Endometrium (tissue), 2 donors: Measurements from ENCODE around the gene PABPN1L.
"Not testable (repeated sequence)": the region's sequence is repeated elsewhere in the genome, so short reads cannot be mapped to it uniquely, and the experiment has no call there.

Experiments used
- FAIRE-seq: peaks from 2 replicates; lab custom pipeline; 2012; peaks lifted over from hg19 to GRCh38; lab: Jason Lieb, UNC
- donor health status: control.
- donor health status: control.

Gene PABPN1L

DNA sequence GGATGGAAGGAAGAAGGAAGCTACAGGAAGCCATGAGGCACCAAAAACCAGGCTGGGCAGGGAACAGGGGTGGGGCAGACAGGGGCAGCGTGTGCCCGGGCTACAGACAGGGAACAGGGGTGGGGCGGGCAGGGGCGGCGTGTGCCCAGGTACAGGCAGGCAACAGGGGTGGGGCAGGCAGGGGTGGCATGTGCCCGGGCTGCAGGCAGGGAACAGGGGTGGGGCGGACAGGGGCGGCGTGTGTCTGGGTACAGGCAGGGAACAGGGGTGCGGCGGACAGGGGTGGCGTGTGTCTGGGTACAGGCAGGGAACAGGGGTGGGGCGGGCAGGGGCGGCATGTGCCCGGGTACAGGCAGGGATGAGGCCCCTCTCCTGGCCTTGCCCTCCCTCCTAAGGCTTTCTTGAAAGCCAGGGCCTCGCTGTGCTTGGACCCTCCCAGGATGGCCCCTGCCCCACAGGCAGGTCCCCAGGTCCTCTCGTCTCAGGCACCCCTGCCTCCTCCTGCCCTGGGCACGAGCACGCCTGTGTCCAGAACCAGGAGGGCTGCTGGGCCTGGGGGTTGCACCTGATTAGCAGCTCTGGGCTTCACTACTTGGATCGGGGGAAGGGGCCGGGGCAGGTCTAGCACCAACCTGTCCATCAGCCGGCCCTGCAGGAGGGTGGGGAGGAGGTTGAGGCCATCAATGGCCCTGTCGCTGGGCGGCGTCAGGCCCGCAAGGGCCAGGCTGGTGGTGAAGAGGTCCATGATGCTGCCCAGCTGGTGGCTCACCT, 40.2 kb downstream of the PABPN1L start:
- FAIRE-seq = no peak

DNA sequence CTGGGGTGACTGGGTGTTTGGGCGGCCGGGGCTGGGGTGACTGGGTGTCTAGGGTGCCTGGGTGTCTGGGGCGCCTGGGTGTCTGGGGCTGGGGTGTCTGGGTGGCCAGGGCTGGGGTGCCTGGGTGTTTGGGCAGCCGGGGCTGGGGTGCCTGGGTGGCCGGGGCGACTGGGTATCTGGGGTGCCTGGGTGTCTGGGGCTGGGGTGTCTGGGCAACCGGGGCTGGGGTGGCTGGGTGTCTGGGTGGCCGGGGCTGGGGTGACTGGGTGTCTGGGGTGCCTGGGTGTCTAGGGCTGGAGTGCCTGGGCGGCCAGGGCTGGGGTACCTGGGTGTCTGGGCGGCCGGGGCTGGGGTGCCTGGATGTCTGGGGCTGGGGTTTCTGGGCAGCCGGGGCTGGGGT, 41.3 kb downstream of the PABPN1L start:
- no peak for FAIRE-seq

DNA sequence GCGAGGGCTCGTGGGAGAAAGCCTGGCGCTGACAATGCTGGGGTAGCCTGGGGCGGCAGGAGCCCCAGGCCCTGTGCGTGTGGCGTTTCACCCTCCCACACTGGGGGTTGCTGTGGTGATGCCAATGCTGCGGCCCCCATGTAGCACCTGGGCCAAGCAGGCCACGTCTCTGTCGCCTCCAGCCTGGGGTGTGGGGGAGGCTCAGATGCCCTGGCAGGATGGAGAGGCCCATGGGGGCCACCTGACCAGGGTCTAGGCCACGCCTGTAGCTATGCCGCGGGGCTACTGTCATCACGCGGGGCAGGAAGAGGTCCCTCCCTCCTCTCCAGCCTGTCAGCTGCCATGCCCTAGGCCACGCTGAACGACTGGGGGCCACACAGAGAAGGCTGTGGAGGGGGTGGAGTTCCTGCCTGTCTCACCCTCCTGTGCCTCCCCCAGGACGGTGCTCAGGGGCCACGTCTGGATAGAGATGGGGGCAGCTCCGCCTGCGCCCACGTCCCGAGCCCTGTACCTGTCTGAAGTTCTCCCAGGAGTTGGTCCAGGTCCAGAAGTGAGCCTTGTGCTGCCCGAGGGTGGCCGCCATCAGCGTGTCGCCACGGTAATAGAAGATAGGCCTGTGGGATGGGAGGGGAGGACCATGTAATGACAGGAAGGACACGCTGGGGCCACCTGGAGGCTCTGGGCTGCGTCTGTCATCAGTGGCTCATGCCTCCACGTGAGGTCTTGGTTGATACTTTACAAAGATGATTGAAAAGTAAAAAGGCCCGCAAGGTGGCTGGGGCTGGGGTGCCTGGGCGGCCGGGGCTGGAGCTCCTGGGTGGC, 42.0 kb downstream of the PABPN1L start:
- FAIRE-seq = no peak

DNA sequence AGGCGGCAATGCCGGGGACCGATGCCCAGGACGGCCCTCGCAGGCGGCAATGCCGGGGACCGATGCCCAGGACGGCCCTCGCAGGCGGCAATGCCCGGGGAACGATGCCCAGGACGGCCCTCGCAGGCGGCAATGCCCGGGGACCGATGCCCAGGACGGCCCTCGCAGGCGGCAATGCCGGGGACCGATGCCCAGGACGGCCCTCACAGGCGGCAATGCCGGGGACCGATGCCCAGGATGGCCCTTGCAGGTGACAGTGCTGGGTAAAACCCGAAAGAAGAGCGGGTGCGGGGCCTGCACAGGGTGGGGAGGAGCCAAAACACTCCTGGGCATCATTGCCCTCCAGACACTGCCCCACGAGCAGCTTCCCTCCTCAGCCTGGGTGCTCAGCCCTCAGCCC, 42.8 kb downstream of the PABPN1L start:
- not testable (repeated sequence) for FAIRE-seq

DNA sequence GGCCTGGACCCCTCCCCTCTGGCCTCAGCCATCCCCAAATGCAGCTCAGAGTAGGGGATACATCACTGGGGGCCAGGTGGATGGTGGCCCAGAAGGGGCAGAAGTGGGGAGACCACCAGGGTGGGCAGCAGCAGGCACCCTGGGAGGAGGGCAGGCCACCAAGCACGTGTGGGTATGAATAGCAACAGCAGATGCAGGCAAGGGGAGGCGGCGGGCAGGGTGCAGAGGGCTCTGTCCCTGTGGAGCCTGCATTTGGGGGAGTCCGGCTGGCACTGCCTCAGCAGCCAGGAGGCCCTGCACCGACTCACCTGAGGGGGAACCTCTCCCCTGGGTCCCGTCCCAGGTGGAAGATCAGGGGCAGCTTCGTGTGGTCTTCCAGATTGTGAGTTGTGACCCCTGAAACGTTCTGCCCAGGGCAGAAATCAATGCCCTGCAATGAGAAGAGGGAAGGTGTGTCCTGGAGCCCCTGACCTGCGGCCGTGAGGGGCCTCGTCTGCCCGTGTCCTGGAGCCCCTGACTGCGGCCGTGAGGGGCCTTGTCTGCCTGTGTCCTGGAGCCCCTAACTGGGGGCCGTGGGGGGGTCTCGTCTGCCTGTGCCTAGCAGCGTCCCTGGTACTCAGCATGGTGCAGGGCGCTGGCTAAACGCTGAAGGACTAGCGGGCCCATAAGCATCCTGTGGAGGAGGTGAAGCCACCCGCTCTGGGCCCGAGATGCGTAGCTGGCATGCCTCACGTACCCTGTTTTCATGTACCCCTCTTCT, 44.0 kb downstream of the PABPN1L start:
- no peak for FAIRE-seq

DNA sequence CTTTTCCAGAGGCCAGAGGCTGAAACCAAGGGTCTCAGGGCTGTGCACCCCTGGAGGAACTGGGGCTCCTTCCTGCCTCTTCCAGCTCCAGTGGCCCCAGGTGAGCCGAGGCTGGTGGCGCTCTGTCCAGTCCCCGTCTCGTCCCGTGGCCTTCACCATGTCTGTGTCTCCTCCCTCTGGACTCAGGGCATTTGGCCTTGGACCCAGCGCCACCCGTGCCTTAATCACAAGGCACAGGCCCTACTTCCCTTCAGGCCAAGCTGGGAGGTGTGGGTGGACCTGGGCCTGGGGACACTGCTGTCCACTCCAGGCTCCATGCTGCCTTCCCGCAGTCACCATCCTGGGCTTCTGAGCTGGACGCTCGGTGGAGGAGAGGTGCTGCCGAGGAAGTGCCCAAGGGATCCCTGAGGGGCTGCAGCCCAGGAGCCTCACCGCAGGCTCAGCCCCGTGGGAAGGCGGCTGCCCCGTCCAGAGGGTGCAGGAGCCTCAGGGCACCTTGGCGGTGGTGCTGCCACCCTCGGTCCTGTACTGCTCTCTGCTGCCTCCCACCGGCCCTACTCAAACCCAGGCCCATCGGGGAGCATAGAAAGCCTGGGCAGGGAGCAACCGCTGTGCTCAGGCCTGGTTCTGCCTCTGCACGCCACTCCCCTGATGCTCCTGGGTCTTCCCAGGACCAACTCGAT, 45.2 kb downstream of the PABPN1L start:
- FAIRE-seq = no peak

DNA sequence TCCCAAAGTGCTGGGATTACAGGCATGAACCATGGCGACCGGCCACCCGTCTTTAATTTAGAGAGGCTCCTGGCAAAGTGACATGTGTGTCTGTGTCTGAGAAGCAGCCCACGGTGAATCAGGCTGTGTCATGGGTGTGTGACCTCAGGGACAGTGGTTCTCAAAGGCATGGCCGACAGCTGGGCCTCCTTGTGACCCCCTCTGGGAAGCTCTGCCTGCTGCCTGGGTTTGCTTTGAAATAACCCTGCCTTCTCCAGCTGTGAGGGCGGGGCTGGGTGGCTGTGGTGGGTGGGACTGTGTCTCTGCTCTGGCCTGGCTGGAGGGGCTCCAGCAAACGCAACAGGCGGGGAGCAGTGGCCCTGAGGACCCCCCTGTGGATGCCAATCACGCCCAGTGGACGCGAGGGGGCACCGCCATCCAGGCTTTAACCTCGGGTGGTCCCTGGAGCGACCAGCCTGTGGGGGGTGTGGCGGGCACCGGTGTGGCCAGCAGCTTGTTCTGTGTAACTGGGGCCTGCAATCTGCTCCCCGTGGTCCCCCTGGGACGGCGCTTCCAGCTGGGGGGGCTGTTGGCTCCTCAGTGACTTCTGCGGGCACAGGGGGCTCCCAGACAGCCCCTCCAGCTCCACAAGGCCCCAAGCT, 46.0 kb downstream of the PABPN1L start:
- no peak for FAIRE-seq

DNA sequence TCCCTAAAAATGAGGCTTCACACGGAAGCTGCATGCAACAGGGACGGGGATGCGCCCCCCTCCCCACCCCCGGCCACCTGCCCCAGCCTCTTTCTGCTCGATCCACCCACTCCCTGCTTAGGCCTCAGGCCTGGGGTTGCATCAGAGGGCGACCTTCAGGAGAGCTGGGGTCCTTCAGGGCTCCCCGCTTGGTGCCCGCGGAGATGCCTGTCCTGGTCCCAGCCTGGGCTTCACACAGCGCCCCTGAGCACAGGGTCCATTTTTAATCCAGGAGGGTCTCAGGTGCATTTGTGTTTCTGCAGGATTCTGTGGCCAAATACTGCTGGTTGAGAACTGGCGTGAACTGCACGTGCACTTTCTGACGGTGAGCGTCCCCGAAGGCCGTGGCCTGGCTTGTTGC, 47.3 kb downstream of the PABPN1L start:
- FAIRE-seq = no peak

DNA sequence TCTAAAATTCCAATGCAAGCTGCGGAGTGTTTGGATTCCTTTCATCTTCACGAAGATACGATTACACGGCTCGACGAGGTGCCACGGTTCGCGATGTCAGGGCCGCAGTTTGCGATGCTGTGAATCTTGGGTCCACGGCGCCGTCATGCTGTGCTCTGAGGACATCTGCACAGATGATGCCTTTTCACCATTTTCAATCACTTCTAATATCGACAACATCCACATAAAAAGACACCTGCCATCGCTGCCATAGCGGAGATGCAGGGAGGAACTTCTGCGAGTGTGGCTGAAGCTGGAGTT, 47.9 kb downstream of the PABPN1L start:
- FAIRE-seq = no peak

DNA sequence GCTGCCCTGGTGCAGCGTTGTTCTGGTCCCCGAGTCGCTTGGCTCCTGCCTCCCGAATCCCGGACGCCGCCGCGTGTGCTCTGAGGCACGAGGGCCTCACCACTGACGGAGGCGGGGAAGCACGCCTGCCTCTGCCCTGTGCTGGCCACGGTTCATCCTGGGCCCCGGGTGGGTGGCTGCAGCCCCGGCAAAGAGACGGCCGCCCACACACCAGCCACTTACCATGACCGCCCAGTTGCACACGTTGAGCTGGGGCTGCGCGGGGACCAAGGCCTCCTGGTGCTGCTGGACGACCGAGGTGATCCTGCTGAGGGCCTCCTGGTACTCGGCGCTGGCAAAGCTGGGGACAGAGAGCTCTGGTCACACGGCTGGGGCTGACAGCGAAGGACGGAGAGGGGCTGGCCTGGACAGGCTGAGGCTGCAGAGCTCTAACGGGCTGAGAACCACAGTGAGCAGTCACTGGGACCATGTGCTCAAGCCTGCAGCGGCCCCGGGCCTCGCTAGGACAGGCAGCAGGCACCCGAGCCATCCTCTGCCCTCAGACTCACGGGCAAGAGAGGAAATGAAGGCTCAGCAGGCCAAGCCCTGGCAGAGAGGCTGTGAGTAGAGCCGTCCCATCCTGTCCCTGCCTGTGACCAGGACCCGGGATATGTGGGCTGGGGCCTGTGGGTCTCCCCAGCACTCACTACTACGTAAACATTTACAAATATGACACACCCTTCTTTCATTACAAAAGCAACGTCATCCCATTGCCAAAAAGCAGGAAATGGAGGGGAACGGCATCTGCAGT, 48.5 kb downstream of the PABPN1L start:
- no peak for FAIRE-seq

DNA sequence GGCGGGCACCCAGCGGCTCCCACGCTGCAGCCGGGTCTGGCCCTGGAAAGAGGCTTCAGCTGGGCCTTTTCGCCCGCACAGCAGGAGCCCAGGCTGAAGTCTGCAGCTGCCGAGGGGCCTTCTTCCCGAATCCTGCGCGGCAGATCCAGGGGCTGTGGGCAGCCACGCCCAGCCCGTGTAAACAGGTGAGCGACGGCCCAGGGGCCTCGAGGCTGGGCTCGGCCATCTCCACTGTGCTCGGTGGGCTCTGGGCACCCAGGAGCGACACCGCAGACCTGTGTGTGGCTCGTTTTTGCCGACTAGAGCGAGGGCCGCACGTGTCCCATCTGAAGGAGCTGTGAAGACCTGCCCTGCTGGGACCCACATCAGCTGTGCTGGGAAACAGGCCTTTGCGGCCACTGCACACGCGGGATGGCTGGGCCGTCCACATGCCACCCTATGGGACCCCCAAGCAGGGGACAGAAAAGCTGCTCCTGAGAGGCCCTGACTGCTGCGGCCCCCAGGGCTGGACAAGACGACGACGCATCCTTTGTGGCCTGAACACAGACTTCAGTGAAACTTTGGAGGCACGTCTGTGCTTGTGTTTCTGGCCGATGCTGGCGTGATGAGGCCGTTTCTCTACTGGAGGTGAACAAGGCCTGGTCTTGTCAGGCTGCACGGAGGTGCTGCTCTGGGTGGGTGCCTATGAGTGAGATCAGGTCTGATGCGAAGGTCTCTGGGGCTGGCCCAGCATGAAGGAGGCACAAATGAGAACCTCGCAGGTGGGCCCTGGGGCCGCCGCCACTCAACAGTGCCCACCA, 49.5 kb downstream of the PABPN1L start:
- FAIRE-seq = no peak

DNA sequence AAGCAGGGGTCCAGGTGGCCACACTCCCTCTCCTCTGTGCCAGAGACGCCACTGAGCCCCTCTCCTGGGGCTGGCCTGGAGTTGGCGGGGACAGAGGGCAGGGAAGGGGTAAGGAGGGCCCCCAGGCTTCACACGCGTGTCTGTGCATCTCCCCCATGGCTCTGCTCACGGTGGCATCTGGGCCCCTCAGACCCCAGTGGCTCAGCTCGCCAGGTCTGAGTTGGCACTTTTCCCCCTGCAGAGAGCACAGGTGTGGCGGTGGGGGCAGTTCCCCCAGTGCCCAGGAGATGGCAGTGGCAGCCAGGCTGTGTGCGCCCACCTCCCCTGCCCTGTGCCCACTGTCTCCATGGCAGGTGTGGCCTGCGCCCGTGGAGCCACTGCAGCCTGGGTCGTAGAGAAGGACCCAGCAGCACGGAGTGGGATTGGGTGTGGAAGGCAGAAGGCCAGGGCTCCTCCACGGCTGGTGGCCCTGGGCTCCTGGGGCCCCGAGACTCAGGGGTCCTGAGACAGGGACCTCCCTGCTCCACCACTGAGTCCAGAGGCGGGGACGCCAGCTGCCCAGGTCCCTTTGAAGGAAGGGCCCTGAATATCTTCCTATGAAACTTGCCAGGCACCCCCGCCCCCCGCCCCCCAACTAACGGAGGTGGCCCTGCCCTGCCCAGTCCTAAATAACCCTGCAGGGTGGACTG, 50.4 kb downstream of the PABPN1L start:
- FAIRE-seq = no peak

DNA sequence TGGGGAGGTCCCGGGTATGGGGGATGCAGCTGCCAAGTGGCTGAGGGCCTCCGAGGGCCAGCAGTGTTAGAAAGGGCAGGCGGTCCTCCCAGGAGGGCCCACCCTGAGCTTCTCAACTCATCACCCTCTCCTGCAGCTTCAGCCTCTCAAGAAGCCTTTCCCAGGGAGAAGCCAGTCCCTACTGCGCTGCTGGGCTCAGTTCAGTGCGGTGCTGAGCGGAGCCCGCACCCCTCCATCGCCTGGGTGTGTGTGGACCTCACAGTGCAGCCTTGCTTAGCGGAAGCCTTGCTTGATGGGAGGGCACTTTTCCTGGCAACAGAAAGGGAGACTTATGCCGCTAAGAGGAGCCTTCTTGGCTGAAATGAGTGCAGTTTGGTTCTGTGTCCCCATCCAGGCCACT, 51.2 kb downstream of the PABPN1L start:
- no peak for FAIRE-seq

DNA sequence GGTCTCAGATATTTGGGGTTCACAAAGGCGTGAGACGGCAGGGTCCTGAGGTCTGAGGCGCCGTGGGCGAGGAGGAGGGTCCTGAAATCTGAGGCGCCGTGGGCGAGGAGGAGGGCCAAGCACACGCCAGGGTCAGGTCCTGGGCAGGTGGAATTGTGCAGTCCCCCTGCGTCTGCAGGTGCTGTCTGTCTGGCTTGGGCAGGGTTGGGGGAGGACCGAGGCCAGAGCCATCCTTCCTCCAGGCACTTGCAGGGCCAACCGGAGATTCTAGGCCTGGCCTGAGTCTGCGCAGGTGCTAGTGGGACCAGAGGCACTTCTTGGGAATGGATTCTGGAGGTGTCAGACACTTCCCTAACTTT, 52.3 kb downstream of the PABPN1L start:
- FAIRE-seq = no peak
